Measurements from ENCODE around the gene DIPK1B.

The DIPK1B gene

DNA sequence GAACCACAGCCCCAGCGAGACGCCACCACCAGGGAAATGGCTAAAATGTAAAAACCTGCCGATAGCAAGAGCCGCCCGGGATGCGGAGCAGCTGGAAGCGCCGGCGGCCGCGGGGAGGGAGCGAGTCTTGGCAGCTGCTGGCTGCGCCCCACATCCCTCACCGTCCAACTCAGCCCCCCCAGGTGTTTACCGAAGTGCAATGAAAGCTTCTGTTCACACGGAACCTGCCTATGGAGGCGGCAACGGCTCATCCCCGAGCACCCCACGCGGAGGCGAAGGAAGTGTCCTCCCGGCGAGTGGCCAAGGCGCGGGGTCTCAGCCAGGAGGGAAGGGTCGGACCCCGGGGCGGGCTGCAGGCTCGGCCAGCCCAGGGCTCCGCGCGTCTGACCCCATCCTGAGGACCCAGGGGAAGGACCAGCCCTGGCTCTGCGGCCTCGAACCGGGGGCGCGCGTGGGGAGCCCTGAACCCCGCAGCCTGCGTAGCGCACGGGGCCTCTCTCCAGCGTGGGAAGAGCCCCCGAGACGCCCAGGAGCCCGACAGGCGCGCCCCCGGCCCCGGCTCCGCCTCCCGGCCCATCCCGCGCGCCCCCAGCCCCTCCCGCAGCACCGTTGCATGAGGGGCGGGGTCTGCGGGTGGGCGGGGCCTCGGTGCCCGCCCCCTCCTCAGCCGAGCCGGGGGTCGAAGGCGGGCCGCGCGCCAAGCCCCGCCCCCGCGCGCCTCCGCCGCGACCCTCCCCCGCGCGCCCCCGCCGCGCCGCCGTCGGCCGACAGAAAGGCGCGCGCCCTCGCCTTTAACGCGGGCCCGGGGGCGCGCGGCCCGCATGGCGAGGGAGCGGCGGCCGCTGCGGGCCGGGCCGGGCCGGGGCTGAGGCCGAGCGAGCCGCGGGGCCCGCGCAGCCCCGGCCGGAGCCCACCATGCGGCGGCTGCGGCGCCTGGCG, at the start of gene DIPK1B:
Gene DIPK1B (plus strand): TSS at position 822 of the 939 bp plus-strand sequence. CDS start 94 bp downstream, at position 916.
- no peak for DNase-seq (ENCODE audit: low read depth)
- no peak within 1 kb of the TSS for H3K4me3 ChIP-seq (ENCODE audit: control insufficient read depth, low read depth, low read length)
- TF ChIP-seq, protein P1, sequence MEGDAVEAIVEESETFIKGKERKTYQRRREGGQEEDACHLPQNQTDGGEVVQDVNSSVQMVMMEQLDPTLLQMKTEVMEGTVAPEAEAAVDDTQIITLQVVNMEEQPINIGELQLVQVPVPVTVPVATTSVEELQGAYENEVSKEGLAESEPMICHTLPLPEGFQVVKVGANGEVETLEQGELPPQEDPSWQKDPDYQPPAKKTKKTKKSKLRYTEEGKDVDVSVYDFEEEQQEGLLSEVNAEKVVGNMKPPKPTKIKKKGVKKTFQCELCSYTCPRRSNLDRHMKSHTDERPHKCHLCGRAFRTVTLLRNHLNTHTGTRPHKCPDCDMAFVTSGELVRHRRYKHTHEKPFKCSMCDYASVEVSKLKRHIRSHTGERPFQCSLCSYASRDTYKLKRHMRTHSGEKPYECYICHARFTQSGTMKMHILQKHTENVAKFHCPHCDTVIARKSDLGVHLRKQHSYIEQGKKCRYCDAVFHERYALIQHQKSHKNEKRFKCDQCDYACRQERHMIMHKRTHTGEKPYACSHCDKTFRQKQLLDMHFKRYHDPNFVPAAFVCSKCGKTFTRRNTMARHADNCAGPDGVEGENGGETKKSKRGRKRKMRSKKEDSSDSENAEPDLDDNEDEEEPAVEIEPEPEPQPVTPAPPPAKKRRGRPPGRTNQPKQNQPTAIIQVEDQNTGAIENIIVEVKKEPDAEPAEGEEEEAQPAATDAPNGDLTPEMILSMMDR (conservative IDR thresholded peaks at IDR 0.05; ENCODE audit: control insufficient read depth, insufficient read depth, low read depth, low read length), result no peak

DNA sequence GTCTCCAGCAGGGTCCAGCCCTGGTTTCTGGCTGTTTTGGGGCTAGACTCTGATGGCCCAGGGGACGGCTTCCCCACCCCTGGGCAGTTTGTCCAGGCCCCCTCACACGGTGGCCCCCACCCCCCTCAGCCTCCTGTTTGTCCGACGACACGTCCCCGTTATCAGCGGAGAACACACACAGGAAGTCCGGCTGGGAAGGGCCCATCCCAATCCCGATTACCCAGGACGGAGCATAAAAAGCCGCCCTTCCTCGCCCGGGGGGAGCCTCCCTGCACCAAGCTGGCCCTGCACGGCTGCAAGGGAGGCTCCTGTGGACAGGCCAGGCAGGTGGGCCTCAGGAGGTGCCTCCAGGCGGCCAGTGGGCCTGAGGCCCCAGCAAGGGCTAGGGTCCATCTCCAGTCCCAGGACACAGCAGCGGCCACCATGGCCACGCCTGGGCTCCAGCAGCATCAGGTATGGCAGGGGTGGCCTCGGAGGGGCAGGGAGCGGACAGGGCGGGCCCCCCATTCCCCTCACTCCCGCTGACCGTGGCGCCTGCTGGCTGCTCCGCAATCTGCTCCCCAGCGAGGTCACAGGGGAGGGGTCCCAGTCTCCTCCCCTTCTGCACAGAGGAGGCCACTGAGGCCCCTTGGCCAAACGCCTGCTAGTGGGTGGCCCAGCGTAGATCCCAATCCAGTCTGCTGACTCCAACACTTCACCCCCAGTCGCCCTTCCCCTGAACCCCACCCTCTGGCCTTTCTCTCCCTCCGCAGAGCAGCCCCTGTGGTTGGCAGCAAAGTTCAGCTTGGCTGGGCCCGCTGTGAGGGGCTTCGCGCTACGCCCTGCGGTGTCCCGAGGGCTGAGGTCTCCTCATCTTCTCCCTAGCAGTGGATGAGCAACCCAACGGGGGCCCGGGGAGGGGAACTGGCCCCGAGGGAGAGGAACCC, 49.5 kb upstream of the DIPK1B start, which contains the start of gene EGFL7:
Gene EGFL7 (plus strand): TSS at position 261 of the 926 bp plus-strand sequence. CDS start 5,367 bp downstream, outside the sequence.
- H3K4me3 ChIP-seq (ENCODE audit: control insufficient read depth, low read depth, low read length), result no peak within 1 kb of the TSS
- no peak for DNase-seq (ENCODE audit: low read depth)
- TF ChIP-seq, protein P1 (conservative IDR thresholded peaks at IDR 0.05; ENCODE audit: control insufficient read depth, insufficient read depth, low read depth, low read length), result no peak

DNA sequence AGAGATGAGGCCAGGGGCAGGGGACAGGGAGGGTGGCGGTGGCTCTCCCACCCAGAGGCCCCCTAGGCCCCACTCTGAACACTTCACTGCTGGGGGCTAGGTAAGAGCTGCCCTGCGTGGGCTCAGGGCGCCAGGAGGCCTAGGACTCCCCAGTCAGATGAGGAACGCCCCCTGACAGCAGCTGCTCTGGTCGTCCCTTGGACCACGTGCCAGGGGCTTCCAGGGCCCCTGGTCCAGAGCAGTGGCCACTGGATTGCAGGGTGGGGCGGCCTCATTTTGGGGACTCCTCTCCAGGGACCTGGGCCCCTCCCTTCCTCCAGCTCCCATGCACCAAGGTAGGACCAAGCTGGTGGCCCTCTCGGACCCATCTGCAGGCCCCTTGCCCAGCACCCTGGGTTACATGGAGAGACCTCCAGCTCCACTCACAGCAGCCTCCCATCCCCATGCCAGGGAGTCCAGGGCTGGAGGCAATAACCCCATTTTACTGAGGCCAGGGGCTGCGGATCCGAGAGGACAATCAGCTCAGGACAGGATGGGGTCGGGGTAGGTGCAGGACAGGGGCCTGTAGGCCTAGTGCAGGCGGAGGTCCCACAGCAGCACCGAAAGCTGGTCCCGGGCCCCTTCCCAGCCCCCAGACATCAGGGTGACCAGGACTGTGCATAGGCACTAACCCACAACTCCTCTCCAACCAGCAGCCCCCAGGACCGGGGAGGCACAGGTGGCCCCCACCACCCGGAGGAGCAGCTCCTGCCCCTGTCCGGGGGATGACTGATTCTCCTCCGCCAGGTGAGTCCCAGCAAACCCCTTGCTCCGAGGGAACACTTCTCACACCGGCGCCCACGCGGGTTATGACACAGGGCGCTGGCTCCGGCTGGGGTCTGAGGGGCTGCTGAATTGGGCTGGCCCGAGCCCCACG, 48.1 kb upstream of the DIPK1B start:
- TF ChIP-seq, protein P1 (conservative IDR thresholded peaks at IDR 0.05; ENCODE audit: control insufficient read depth, insufficient read depth, low read depth, low read length), result no peak

DNA sequence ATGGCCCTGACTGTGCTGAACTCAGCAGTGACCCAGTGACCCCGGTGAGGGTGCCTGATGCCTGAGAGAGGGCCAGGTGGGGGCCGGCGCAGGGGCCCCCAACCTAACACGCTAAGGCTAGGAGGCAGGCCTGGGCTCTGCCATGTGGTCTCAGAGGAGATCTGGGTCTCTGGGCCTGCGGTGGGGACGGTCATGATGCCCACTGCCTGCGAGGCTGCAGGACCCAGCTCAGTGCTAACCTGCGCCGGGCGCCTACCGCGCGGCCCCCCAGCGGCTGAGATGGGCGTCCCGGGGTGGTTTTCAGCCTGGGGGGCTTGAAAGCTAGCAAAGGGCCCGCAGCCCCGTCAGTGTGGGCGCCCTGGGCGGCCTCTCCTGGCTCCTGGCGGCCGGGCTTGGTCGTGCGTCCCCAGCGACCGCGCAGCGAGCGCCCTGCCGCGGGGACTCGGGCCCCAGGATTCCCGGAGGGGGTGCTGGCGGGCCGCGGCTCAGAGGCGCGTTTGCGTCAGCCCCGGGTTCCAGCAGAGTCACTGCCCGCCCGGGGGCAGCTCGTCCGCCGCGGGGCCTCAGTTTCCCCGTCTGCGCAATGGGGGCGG, 47.2 kb upstream of the DIPK1B start:
- TF ChIP-seq, protein P1 (conservative IDR thresholded peaks at IDR 0.05; ENCODE audit: control insufficient read depth, insufficient read depth, low read depth, low read length), result no peak
- DNase-seq (ENCODE audit: low read depth), result no peak
- no peak overlapping the region for H3K4me3 ChIP-seq (ENCODE audit: control insufficient read depth, low read depth, low read length)

More for the DNA sequence above, 48.1 kb upstream of the DIPK1B start:
- no peak for DNase-seq (ENCODE audit: low read depth)
- no peak overlapping the region for H3K4me3 ChIP-seq (ENCODE audit: control insufficient read depth, low read depth, low read length)

DNA sequence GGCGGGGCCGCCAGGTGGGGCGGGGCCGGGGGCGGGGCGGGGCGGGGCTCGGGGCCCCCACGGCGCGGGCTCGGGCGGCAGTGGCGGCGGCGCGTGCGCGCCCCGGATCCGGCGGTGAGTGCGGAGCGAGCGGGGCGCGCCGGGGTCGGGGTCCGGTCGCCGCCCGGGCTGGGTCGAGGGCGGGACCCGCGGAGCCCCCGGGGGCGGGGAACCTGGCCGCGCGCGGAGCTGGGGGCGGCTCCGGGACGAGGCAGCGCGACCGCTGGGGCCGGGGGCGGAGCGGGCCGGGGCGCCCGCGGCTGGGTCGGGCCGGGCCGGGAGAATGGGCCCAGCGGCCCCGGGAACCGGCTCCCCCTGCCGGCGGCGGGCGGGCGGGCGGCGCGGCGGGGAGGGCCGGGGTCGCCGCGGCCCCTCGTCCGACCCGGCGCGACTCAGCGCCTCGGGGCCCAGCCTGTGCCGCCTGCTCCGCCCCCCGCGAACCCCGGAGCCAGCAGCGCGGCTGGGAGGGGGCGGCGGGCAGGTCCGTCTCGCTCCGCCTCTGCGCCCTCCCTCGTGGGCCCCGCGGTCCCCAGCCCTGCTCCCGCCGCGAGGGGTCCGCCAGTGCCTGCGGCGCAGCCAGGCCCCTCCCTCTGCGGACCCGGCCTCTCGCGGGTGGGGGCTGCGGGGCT, 46.5 kb upstream of the DIPK1B start:
- H3K4me3 ChIP-seq (ENCODE audit: control insufficient read depth, low read depth, low read length), result no peak overlapping the region
- TF ChIP-seq, protein P1 (conservative IDR thresholded peaks at IDR 0.05; ENCODE audit: control insufficient read depth, insufficient read depth, low read depth, low read length), result no peak
- DNase-seq (ENCODE audit: low read depth), result no peak

Data from fibroblast of mammary gland (primary cell).